HG03521 (cell line): ENCODE results near the gene FAM219A.
"Not testable (repeated sequence)": the region's sequence is repeated elsewhere in the genome, so short reads cannot be mapped to it uniquely, and the experiment has no call there.

Experiments used
- ATAC-seq: cut with Tn5 transposase; IDR thresholded peaks from one replicate; pipeline ENCODE4 v1.9.1; 2021; ENCODE audit warnings: mild to moderate bottlenecking, moderate library complexity; ENCODE audit not compliant: unreplicated experiment

The FAM219A gene

DNA sequence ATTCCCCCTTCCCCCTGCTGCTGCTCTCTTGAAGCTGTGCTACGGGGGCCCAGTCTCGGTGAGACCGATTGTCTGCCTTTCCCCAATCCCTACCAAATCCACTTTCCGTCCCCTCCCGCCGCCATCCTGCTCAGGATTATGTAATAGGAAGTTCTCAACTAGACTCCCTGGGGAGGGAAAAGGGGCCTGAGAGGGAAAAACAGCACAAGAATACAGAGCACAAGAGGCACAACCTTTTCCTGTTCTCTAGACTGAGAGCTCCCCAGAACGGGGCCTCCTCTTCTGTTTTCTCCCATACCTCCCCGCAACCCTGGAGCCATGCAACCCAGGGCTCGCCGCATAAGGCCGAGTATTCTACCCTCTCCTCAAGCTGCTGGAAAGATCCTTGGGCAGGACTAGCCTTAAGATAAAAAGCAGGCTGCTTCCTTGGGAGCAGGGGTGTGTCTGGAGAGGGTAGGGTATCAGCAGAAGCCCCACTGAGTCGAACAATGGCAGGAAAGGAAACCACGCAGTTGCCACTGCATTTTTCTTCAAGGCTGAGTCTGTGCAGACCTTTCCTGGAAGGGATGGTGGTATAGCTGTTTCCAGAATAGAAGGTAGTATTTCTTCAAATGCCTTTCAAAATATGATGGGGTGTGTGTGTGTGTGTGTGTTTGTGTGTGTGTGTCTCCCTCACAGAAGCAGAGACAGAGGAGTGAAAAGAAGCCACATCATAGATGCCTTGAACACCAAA is 94.6 kb downstream of the FAM219A start:
- ATAC-seq = no peak

DNA sequence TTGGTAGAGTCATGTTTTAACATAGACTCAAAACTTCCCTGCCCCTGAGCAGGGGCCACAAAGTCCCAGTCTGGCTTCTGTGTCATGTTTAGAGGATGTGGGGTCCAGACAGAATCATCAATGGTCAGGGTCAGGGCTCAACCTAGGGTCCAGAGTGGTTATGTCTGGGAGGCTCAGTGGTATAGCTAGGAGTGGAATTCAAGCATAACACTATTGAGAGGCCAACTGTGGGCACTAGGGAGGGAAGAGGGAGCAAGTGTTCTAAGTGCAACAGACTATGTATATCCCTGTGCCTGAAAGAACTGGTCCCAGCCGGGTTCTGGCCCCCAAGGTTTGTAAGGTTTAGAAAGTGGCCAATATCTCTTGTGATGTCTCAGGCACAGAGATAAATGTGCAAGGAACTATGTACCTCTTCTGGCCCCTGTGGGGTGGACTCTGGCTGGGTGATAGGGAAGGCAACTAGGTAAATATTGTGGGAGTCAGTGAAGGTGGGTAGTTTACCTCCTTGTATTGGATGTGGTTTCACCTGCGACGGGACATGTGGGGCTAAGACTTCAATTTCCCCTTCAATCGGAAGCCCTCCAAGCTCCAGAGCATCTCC is 95.7 kb downstream of the FAM219A start:
- no peak for ATAC-seq

DNA sequence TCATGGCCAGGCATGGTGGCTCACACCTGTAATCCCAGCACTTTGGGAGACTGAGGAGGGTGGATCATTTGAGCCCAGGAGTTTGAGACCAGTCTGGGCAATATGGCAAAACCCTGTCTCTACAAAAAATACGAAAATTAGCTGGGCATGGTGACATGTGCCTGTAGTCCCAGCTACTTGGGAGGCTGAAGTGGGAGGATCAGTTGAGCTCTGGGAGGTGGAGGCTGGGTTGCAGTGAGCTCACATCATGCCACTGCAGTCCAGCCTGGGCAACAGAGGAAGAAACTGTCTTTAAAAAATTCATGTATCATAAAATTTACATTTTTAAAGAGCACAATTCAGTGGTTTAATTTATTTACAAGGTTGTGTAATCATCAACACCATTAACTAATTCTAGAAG is 105.4 kb downstream of the FAM219A start:
- not testable (repeated sequence) for ATAC-seq

DNA sequence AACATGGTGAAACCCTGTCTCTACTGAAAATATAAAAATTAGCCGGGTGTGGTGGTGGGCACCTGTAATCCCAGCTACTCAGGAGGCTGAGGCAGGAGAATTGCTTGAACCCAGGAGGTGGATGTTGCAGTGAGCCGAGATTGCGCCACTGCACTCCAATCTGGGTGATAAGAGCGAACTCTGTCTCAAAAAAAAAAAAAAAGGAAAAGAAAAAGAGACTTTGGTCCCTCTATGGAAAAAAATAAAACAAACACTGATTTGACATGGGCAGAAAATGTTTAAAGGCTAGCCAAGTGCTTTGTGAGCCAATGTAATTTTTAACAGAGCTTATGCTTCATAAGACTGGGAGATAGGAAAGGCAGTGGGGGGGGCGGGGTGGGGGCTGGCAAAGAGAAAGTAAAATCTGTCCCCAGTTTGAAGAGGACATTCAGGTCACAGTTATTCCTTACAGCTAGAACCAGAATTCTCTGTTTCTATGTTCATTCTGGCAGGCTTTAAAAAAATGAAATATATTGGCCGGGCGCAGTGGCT is 106.2 kb downstream of the FAM219A start:
- ATAC-seq = not testable (repeated sequence)

DNA sequence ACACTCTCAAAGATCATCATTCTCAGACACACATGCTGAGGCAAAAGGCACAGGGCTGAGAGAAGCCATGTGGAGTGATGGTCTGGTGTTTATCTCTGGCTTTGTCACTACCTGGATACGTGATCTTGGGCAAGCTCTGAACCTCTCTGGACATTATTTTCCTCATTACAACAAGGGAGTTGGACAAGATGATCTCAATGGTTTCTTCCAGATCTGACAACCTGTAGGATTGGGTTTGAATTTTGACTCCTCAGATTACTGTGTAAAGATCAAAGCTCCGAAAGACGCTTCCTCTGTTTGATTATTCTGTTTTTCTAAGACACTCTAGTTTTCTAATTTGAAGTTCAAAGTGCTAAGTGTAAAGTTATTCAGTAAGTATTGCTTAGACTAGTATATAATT is 109.0 kb downstream of the FAM219A start:
- no peak for ATAC-seq
